Activated gamma-delta T cell (primary cell): ENCODE data around the gene DNAJB6.
"Not testable (repeated sequence)": the region's sequence is repeated elsewhere in the genome, so short reads cannot be mapped to it uniquely, and the experiment has no call there.

ENCODE experiments used
- DNase-seq: peaks from one replicate; lab custom pipeline; 2025; lab: John Stamatoyannopoulos, UW

DNAJB6 gene

GRCh38 chr7:157442993-157443831 lies 106.4 kb downstream of the DNAJB6 start:
- no peak for DNase-seq

- DNase-seq, result no peak
Observed at GRCh38 chr7:157444011-157444842, 107.4 kb downstream of the DNAJB6 start.

GRCh38 chr7:157444843-157445135 lies 108.0 kb downstream of the DNAJB6 start:
- no peak for DNase-seq

- no peak for DNase-seq
Observed at GRCh38 chr7:157445246-157445955, 108.6 kb downstream of the DNAJB6 start.

- no peak for DNase-seq
Observed at GRCh38 chr7:157445956-157446295, 109.1 kb downstream of the DNAJB6 start.

GRCh38 chr7:157446322-157446721 lies 109.5 kb downstream of the DNAJB6 start:
- DNase-seq, result no peak

- DNase-seq, result not testable (repeated sequence)
Observed at GRCh38 chr7:157454003-157454402, 117.2 kb downstream of the DNAJB6 start.

- DNase-seq, result no peak
Observed at GRCh38 chr7:157457355-157458253, 120.8 kb downstream of the DNAJB6 start.

- DNase-seq, result no peak
Observed at GRCh38 chr7:157458254-157458633, 121.4 kb downstream of the DNAJB6 start.

- DNase-seq, result no peak
Observed at GRCh38 chr7:157459966-157460365, 123.2 kb downstream of the DNAJB6 start.

- no peak for DNase-seq
Observed at GRCh38 chr7:157460721-157461120, 123.9 kb downstream of the DNAJB6 start.

- no peak for DNase-seq
Observed at GRCh38 chr7:157461573-157462418, 125.0 kb downstream of the DNAJB6 start.

GRCh38 chr7:157462419-157462771 lies 125.6 kb downstream of the DNAJB6 start:
- no peak for DNase-seq

- DNase-seq, result no peak
Observed at GRCh38 chr7:157462840-157463239, 126.0 kb downstream of the DNAJB6 start.

- DNase-seq, result no peak
Observed at GRCh38 chr7:157463245-157463644, 126.4 kb downstream of the DNAJB6 start.

GRCh38 chr7:157464111-157464970 lies 127.5 kb downstream of the DNAJB6 start:
- DNase-seq, result no peak

GRCh38 chr7:157464971-157465886 lies 128.4 kb downstream of the DNAJB6 start:
- no peak for DNase-seq
